Naive thymus-derived CD4-positive, alpha-beta T cell (primary cell): Measurements from ENCODE around the gene TMEM235. TPM values are rescaled to one million over a fixed set of nuclear protein-coding genes. Genes with fewer than 3 reads are reported as not detected.

Experiments used
- ATAC-seq: fragments of 150-1000 bp; cut with Tn5 transposase; 2 replicates; pipeline ENCODE4 v1.10.0; 2021; ENCODE audit warnings: mild to moderate bottlenecking, moderate library complexity
- CTCF ChIA-PET: fragments of 350-600 bp; sonication (Branson Sonifier 250); formaldehyde crosslinking; loops from one replicate; lab custom pipeline; 2021; ENCODE audit warnings: antibody characterized with exemption; lab: Charles Lee
- POLR2A ChIA-PET: fragments of 350-600 bp; sonication (Branson Sonifier 250); formaldehyde crosslinking; loops from one replicate; lab custom pipeline; 2021; ENCODE audit warnings: antibody characterized with exemption, inconsistent platforms; lab: Charles Lee
- DNase-seq, 9 donors: peaks; one replicate each; pipeline versions ENCODE4 v3.0.0 to v3.0.0-alpha.2; 2020 to 2022; ENCODE audit warnings: mixed read lengths in 1 of 9
- H3K27ac ChIP-seq: one replicate; pipeline ENCODE4 v1.7.0; 2013; ENCODE audit warnings: mild to moderate bottlenecking, low read depth, low read length, moderate library complexity
- H3K27me3 ChIP-seq, 2 donors: one replicate each; pipeline ENCODE4 v1.7.0; 2013; ENCODE audit warnings: low read length in 2 of 2, mild to moderate bottlenecking in 2 of 2, moderate library complexity in 2 of 2; ENCODE audit not compliant: control insufficient read depth in 2 of 2, insufficient read depth in 2 of 2
- H3K36me3 ChIP-seq, 3 experiments: 1 replicate in 2 of 3; 2 replicates in 1 of 3; pipeline ENCODE4 v1.7.0; 2013; ENCODE audit warnings: low read length in 3 of 3, mild to moderate bottlenecking in 3 of 3, moderate library complexity in 1 of 3; ENCODE audit not compliant: insufficient read depth in 3 of 3, control insufficient read depth in 2 of 3
- H3K4me1 ChIP-seq, 2 donors: one replicate each; pipeline ENCODE4 v1.7.0; 2013; ENCODE audit warnings: low read length in 2 of 2, mild to moderate bottlenecking in 2 of 2, moderate library complexity in 1 of 2; ENCODE audit not compliant: control insufficient read depth in 2 of 2, insufficient read depth in 2 of 2
- H3K4me3 ChIP-seq: 2 replicates; pipeline ENCODE4 v1.7.0; 2013; ENCODE audit warnings: mild to moderate bottlenecking, low read length
- H3K9me3 ChIP-seq, 3 experiments: 1 replicate in 2 of 3; 2 replicates in 1 of 3; pipeline ENCODE4 v1.7.0; 2013; ENCODE audit warnings: low read length in 3 of 3; ENCODE audit not compliant: control insufficient read depth in 2 of 3
- H3K27ac Mint-ChIP-seq, 9 donors: one replicate each; pipeline ENCODE4 v1.8.0; 2020 to 2022; ENCODE audit warnings: mixed read lengths in 9 of 9, mild to moderate bottlenecking in 8 of 9, moderate library complexity in 5 of 9, inconsistent platforms in 2 of 9
- H3K27me3 Mint-ChIP-seq, 5 donors: one replicate each; pipeline ENCODE4 v1.8.0; 2021 to 2022; ENCODE audit warnings: mixed read lengths in 5 of 5, mild to moderate bottlenecking in 1 of 5
- H3K36me3 Mint-ChIP-seq, 5 donors: one replicate each; pipeline ENCODE4 v1.8.0; 2020 to 2022; ENCODE audit warnings: mixed read lengths in 5 of 5, mild to moderate bottlenecking in 3 of 5, inconsistent platforms in 1 of 5
- H3K4me1 Mint-ChIP-seq, 7 donors: one replicate each; pipeline ENCODE4 v1.8.0; 2020 to 2022; ENCODE audit warnings: mixed read lengths in 7 of 7, mild to moderate bottlenecking in 3 of 7, inconsistent platforms in 1 of 7
- H3K4me3 Mint-ChIP-seq, 10 donors: one replicate each; pipeline ENCODE4 v1.8.0; 2020 to 2022; ENCODE audit warnings: mild to moderate bottlenecking in 10 of 10, mixed read lengths in 10 of 10, moderate library complexity in 6 of 10, inconsistent platforms in 2 of 10
- H3K9me3 Mint-ChIP-seq, 11 donors: one replicate each; pipeline ENCODE4 v1.8.0; 2020 to 2022; ENCODE audit warnings: mixed read lengths in 11 of 11, mild to moderate bottlenecking in 4 of 11, inconsistent platforms in 1 of 11, moderate library complexity in 1 of 11
- intact Hi-C, 2 donors: fragments of 100-400 bp; cut with micrococcal nuclease; formaldehyde crosslinking; loops; one replicate each; pipeline ENCODE4 v1.15.1; 2023
- polyA plus RNA-seq, 2 donors: library from polyadenylated mRNA; unstranded; fragments of 300-500 nt; fragmentation: Illumina TruSeq; gene quantifications; one replicate each; pipeline ENCODE4 v1.2.3, GENCODE V29; 2021
- total RNA-seq, 6 experiments: library from RNA in 5 of 6; stranded (reverse) in 5 of 6; gene quantifications; 1 replicate in 5 of 6; 2 replicates in 1 of 6; pipeline ENCODE4 v1.2.3 and lab custom pipeline; 2021 to 2026

The TMEM235 gene
- total and polyA plus RNA-seq, 7 experiments from 2014 or later: not detected

- ATAC-seq (no peak), DNase-seq (no peak)
- Histone ChIP-seq H3K36me3 (peaks cover 0 to 24% (median 0%) of the 10 kb centered on the region in 3 experiments), H3K27me3 (no peaks in the 10 kb centered on the region), H3K4me1 (peaks cover 35 to 37% of the 10 kb centered on the region in 2 donors), H3K27ac (no peak overlapping the region), H3K9me3 (no peaks in the 10 kb centered on the region), H3K4me3 (no peak overlapping the region)
- H3K4me1 Mint-ChIP-seq: peaks cover 19 to 39% (median 29%) of the 10 kb centered on the region in 7 donors
- peaks cover 0 to 10% (median 3%) of the 10 kb centered on the region in 5 donors for H3K36me3 Mint-ChIP-seq
- peaks cover 0 to 4% (median 0%) of the 10 kb centered on the region in 11 donors for H3K9me3 Mint-ChIP-seq
- peak overlapping the region in 3 of 9 donors; percentile 8 to 81 (median 49) for H3K27ac Mint-ChIP-seq
- H3K4me3 Mint-ChIP-seq: peak overlapping the region in 3 of 10 donors; percentile 55 to 89 (median 86)
- ChIA-PET POLR2A (interaction anchor here (0.6 to 3.9 kb wide), 5 partner anchors 26 to 291 kb away, joined by 3 to 26 read pairs (median 4); partner anchors contain the start of gene TNRC6C), CTCF (interaction anchor here (1.1 to 4.8 kb wide), 7 partner anchors 20 to 183 kb away, joined by 3 to 50 read pairs (median 3); no protein-coding TSS in a partner anchor)
- H3K27me3 Mint-ChIP-seq: peaks cover 0 to 6% (median 0%) of the 10 kb centered on the region in 5 donors
- intact Hi-C loops: no loop called here
Measured at GRCh38 chr17:78249074-78249817, 17.8 kb downstream of the TMEM235 start.

DNA sequence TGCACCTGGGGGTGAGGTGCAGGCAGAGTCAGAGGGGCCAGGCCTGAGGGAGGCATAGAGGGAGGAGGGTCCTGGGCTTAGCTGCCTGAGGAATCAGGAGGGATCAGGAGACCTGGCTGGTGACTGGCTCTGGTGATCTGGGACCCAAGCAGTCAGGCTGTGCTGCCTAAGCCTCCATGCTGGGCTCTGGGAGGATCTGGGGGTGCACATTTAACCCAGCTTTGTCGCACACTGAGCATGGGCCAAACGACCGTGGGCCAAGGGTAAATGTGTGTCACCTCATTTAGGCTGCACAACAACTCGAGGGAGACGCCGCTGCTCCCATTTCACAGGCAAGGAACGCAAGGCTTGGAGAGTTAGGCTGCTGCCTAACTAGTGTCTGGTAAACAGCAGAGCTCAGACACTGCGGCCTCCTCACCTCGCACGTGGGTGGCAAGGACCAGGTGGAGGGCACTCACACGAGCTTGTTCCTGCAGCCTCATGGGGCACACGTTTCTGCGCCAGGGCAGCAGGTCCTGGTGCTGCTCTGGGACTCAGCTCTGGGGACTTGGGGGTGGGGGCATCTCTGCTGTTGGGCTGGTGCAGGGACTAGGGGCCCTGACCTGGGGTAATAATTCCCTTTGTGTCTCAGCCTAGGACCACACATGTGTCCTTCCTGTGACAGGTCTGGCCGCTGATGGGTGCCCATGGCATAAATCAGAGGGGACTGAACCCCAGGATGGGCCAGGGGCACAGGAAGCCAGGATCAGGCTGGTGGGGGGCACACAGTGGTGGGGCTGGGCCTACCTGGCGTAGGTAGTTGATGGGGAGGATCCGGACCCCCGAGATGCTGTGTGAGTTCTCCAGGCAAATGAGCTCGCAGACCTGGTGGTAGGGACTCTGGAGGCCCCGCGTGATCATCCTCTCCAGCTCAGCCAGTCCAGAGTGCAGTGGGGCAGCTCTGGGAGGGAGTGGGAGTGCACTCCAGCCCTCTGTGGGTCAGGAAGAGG lies 18.7 kb downstream of the TMEM235 start:
- intact Hi-C loops: loop anchor here (2.0 to 10.0 kb wide), 11 partner anchors 35 to 1785 kb away; partner anchors contain the start of genes BIRC5 (in 1 of the 2), CCDC40 (in 1 of the 2), TBC1D16 (in 1 of the 2) and TMC6 (in 1 of the 2)
- ChIA-PET CTCF (interaction anchor here (0.6 to 4.8 kb wide), 23 partner anchors 10 to 182 kb away, joined by 3 to 50 read pairs (median 4); partner anchors contain the start of gene TMC8), POLR2A (interaction anchor here (0.6 to 3.9 kb wide), 7 partner anchors 14 to 137 kb away, joined by 3 to 26 read pairs (median 5); no protein-coding TSS in a partner anchor)
- Mint-ChIP-seq H3K4me1 (peaks cover 19 to 47% (median 37%) of the 10 kb centered on the region in 7 donors), H3K27ac (peak overlapping the region in 6 of 9 donors; percentile 49 to 100 (median 97)), H3K27me3 (peaks cover 0 to 4% (median 0%) of the 10 kb centered on the region in 5 donors), H3K9me3 (peaks cover 0 to 5% (median 0%) of the 10 kb centered on the region in 11 donors), H3K36me3 (peaks cover 0 to 10% (median 5%) of the 10 kb centered on the region in 5 donors), H3K4me3 (peak overlapping the region in 8 of 10 donors; percentile 4 to 96 (median 88))
- Histone ChIP-seq H3K4me3 (no peak overlapping the region), H3K27me3 (no peaks in the 10 kb centered on the region), H3K9me3 (no peaks in the 10 kb centered on the region), H3K27ac (peak overlapping the region; percentile 87), H3K36me3 (peaks cover 0 to 24% (median 0%) of the 10 kb centered on the region in 3 experiments), H3K4me1 (peaks cover 37 to 38% of the 10 kb centered on the region in 2 donors)
- DNase-seq (no peak), ATAC-seq (no peak)

- H3K27ac ChIP-seq: peak overlapping the region; percentile 87
- peaks cover 37 to 48% of the 10 kb centered on the region in 2 donors for H3K4me1 ChIP-seq
- Mint-ChIP-seq H3K27ac (peak overlapping the region; percentile 91 to 100 (median 98)), H3K4me3 (peak overlapping the region; percentile 82 to 96 (median 92)), H3K27me3 (peaks cover 0 to 4% (median 0%) of the 10 kb centered on the region in 5 donors), H3K4me1 (peaks cover 24 to 57% (median 47%) of the 10 kb centered on the region in 7 donors), H3K9me3 (peaks cover 0 to 6% (median 0%) of the 10 kb centered on the region in 11 donors), H3K36me3 (peaks cover 0 to 10% (median 5%) of the 10 kb centered on the region in 5 donors)
- ChIA-PET POLR2A (interaction anchor here (0.6 to 4.6 kb wide), 25 partner anchors 8 to 1162 kb away, joined by 3 to 26 read pairs (median 4); partner anchors contain the start of genes SOCS3 and TMC8), CTCF (interaction anchor here (0.5 to 4.8 kb wide), 24 partner anchors 12 to 173 kb away, joined by 3 to 50 read pairs (median 5); partner anchors contain the start of gene TMC8)
- H3K4me3 ChIP-seq: peak overlapping the region; percentile 73
- DNase-seq (peak; percentile 70 to 88 (median 82)), ATAC-seq (peak; percentile 73)
- intact Hi-C loops: loop anchor here (1.0 to 10.0 kb wide), 17 partner anchors 8 to 1784 kb away; partner anchors contain the start of genes BIRC5 (in 1 of the 2), CCDC40 (in 1 of the 2), TBC1D16 (in 1 of the 2) and TMC6 (in 1 of the 2)
- no peaks in the 10 kb centered on the region for H3K9me3 ChIP-seq
- H3K36me3 ChIP-seq: peaks cover 0 to 24% (median 0%) of the 10 kb centered on the region in 3 experiments
- no peaks in the 10 kb centered on the region for H3K27me3 ChIP-seq
Measured at GRCh38 chr17:78250891-78251772, 19.7 kb downstream of the TMEM235 start.

GRCh38 chr17:78251773-78252103 lies 20.3 kb downstream of the TMEM235 start:
- Histone ChIP-seq H3K4me1 (peaks cover 37 to 54% of the 10 kb centered on the region in 2 donors), H3K27me3 (no peaks in the 10 kb centered on the region), H3K27ac (peak overlapping the region; percentile 87), H3K36me3 (peaks cover 0 to 24% (median 0%) of the 10 kb centered on the region in 3 experiments), H3K9me3 (no peaks in the 10 kb centered on the region), H3K4me3 (peak overlapping the region; percentile 73)
- Mint-ChIP-seq H3K4me1 (peaks cover 28 to 63% (median 53%) of the 10 kb centered on the region in 7 donors), H3K9me3 (peaks cover 0 to 6% (median 0%) of the 10 kb centered on the region in 11 donors), H3K27me3 (peaks cover 0 to 4% (median 0%) of the 10 kb centered on the region in 5 donors), H3K36me3 (peaks cover 0 to 10% (median 5%) of the 10 kb centered on the region in 5 donors), H3K27ac (peak overlapping the region; percentile 91 to 100 (median 98)), H3K4me3 (peak overlapping the region; percentile 82 to 96 (median 92))
- intact Hi-C loops: loop anchor here (1.0 to 10.0 kb wide), 25 partner anchors 8 to 1783 kb away; partner anchors contain the start of genes BIRC5 (in 1 of the 2), CCDC40 (in 1 of the 2), PGS1 (in 1 of the 2) and SOCS3 (in 1 of the 2)
- ChIA-PET CTCF (interaction anchor here (0.6 to 4.8 kb wide), 19 partner anchors 11 to 173 kb away, joined by 3 to 50 read pairs (median 5); partner anchors contain the start of gene TMC8), POLR2A (interaction anchor here (0.6 to 4.6 kb wide), 28 partner anchors 8 to 533 kb away, joined by 3 to 26 read pairs (median 4); partner anchors contain the start of genes SOCS3, TMC8 and TNRC6C)
- ATAC-seq (no peak), DNase-seq (no peak)
